Measurements from ENCODE around the gene APMAP. TPM values are rescaled to one million over a fixed set of nuclear protein-coding genes. Genes with fewer than 3 reads are reported as not detected.

The APMAP gene
- total and polyA plus RNA-seq, 9 donors = 23.5 to 103 (median 45.8) TPM

DNA sequence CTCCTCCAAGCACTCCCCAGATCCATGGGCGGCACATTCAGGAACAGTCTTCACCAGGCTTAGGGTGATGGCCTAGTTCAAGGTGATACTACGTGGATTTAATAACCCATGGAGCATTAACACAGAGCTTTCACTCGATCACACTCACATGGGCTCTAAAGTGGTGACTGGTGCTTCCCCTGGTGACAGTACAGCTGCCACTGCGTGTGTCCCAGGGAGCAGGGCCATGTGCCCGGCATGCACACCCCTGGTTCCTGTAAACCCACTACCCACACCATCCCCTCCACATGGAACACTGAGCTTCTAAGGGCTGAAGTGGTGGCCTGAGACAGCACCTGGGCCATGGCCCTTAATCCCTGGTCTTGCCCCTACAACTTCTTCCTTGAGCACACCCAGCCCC lies 27.8 kb upstream of the APMAP start:
- Histone ChIP-seq H3K36me3 (no peaks in the 10 kb centered on the region), H3K9me3 (no peaks in the 10 kb centered on the region), H3K4me3 (no peak overlapping the region), H3K27me3 (no peaks in the 10 kb centered on the region), H3K27ac (no peak overlapping the region), H3K4me1 (ENCODE audit: insufficient read depth) (peaks cover 6% of the 10 kb centered on the region)
- TF ChIP-seq EP300 (IDR thresholded peaks at IDR 0.05) (no peak), POLR2A (IDR thresholded peaks at IDR 0.05) (no peak), CTCF (IDR thresholded peaks at IDR 0.05) (no peak)
- DNase-seq = peak in 1 of 5 donors; percentile 4
- WGBS, 3 donors = 94 to 96% (median 95%) methylated on average over 5 of the region's 5 CpGs
- intact Hi-C loops (cut with DNase I) = no loop called here

DNA sequence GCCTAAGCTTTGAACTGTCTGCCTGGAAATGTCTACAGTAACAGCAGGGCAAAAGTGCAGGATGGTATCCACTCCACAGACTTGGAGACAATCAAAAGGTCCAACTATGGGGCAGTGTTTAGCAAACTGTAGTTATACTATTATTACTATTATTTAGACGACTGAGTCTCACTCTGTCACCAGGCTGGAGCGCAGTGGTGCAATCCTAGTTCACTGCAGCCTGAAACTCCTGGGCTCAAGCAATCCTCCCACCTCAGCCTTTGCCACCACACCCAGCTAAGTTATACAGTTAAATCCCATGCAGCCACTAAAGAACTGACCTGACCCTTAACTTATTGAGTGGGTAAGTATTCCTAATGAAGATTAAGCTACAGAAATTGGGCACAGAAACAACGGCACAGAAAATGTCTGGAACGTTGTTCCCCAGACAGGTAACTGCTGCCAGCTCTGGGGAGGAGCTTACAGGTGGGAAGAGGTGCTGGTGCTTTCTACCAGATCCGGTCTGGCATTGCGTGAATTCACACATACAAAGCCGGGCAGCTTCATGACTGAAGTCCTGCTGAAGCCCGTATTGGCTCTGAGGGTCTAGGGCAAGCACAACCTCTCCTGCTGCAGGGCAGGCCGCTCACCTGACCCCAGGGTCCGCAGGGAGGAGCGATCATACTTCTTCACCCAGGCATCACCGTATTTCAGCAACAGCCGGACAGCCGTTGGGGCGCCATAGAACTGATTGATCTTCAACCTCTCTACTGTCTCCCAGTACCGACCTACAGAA lies 27.0 kb upstream of the APMAP start:
- intact Hi-C loops (cut with DNase I) = no loop called here
- WGBS, 3 donors = 90 to 94% (median 93%) methylated on average over 16 of the region's 16 CpGs
- Histone ChIP-seq H3K27ac (no peak overlapping the region), H3K27me3 (no peaks in the 10 kb centered on the region), H3K4me3 (no peak overlapping the region), H3K9me3 (no peaks in the 10 kb centered on the region), H3K4me1 (ENCODE audit: insufficient read depth) (no peaks in the 10 kb centered on the region), H3K36me3 (no peaks in the 10 kb centered on the region)
- peak in 1 of 5 donors; percentile 3 for DNase-seq
- TF ChIP-seq POLR2A (IDR thresholded peaks at IDR 0.05) = no peak
- no peak for TF ChIP-seq CTCF (IDR thresholded peaks at IDR 0.05)
- no peak for TF ChIP-seq EP300 (IDR thresholded peaks at IDR 0.05)

- no peak for TF ChIP-seq EP300 (IDR thresholded peaks at IDR 0.05)
- no peak for TF ChIP-seq CTCF (IDR thresholded peaks at IDR 0.05)
- no peak for TF ChIP-seq POLR2A (IDR thresholded peaks at IDR 0.05)
- Histone ChIP-seq H3K36me3 (no peaks in the 10 kb centered on the region), H3K4me3 (no peak overlapping the region), H3K4me1 (ENCODE audit: insufficient read depth) (no peaks in the 10 kb centered on the region), H3K27ac (no peak overlapping the region), H3K9me3 (no peaks in the 10 kb centered on the region), H3K27me3 (no peaks in the 10 kb centered on the region)
- 89 to 95% (median 92%) methylated on average over 6 of the region's 6 CpGs for WGBS, 3 donors
- intact Hi-C loops (cut with DNase I) = no loop called here
- peak in 1 of 5 donors; percentile 5 for DNase-seq
Measured at GRCh38 chr20:25018841-25019240, 26.3 kb upstream of the APMAP start.

DNA sequence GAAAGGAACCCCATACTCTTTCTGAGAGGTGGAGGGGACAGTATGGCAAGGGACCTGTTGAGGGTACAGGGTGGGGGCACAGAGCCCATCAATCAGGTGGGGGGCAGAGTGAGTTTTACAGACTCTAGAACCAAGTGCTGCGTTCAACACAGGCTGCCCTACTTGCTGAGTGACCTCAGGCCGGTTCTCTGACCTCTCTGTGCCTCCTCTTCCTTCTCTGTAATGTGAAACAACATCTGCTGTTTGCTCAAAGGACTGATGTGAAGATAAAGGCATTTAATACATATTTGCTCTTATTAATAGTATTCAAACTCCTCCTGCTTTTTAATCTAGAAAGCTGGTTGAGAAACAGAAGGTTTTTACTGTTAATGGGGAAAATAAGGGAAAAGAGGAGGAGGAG lies 25.9 kb upstream of the APMAP start:
- TF ChIP-seq POLR2A (IDR thresholded peaks at IDR 0.05) = no peak
- TF ChIP-seq CTCF (IDR thresholded peaks at IDR 0.05) = no peak
- TF ChIP-seq EP300 (IDR thresholded peaks at IDR 0.05) = no peak
- Histone ChIP-seq H3K4me3 (no peak overlapping the region), H3K27ac (no peak overlapping the region), H3K27me3 (no peaks in the 10 kb centered on the region), H3K36me3 (no peaks in the 10 kb centered on the region), H3K4me1 (ENCODE audit: insufficient read depth) (no peaks in the 10 kb centered on the region), H3K9me3 (no peaks in the 10 kb centered on the region)
- WGBS, 3 donors = 77 to 88% (median 87%) methylated on average over 2 of the region's 2 CpGs
- intact Hi-C loops (cut with DNase I) = no loop called here
- DNase-seq = no peak

All from ovary (tissue), 9 donors.